ENCODE data around the gene NKX1-1.

The NKX1-1 gene

GRCh38 chr4:1354136-1354982, 51.9 kb downstream of the NKX1-1 start:
- no peaks in the 10 kb centered on the region for H3K27me3 Mint-ChIP-seq

DNA sequence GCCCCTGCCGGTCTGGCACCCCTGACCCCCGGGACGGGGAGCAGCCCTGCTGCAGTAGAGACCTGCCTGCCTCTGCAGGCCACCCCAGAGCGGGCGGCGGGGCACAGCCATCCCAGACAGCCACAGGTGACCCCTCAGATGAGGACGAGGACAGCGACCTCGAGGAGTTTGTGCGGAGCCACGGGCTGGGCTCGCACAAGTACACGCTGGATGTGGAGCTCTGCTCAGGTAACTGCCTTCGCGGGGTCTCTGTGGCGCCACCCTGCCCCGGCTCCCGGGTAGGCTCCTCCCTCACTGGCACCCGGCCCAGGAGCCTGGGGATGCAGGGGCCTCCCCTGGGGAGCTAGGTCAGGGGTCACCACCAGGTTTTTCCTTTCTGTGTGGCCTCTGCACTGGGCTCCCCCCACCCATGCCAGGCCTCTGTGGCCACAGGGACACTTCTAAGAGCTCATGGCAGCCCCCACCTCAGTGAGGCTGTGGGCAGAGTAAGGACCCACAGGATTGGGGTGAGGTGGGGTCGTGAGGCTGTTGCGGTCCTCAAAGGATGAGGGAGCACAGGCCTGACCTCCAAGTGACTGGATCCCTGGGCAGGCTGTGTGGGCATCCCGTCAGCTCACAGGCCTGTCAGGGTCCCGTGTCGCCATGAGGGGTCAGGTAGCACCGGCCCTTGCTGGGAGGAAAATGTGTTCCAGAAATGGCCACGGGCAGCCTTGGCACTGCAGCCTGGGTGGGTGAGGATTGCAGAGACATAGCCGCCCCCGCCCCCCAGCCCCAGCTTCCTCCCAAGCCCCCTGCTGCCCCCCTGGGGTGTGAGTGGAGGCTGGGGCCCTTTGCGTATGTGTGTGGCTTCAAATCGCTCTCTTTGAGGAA, 52.8 kb downstream of the NKX1-1 start:
- ATAC-seq (replicated peaks) (no peak), DNase-seq (no peak)
- Mint-ChIP-seq H3K36me3 (ENCODE audit: insufficient read depth) (peaks cover 8% of the 10 kb centered on the region), H3K4me1 (ENCODE audit: low read depth in 2 of 2) (peaks cover 11 to 20% of the 10 kb centered on the region in 2 donors), H3K9me3 (no peaks in the 10 kb centered on the region), H3K27me3 (no peaks in the 10 kb centered on the region), H3K4me3 (no peak overlapping the region), H3K27ac (no peak overlapping the region)

More at GRCh38 chr4:1354136-1354982, 51.9 kb downstream of the NKX1-1 start:
- Mint-ChIP-seq H3K4me3 (no peak overlapping the region), H3K9me3 (no peaks in the 10 kb centered on the region), H3K27ac (no peak overlapping the region), H3K36me3 (ENCODE audit: insufficient read depth) (peaks cover 4% of the 10 kb centered on the region), H3K4me1 (ENCODE audit: low read depth in 2 of 2) (peaks cover 3 to 13% of the 10 kb centered on the region in 2 donors)
- ATAC-seq (replicated peaks) (no peak), DNase-seq (no peak)

All from effector memory CD8-positive, alpha-beta T cell (primary cell).